K562 (cell line): ENCODE results near the gene RUNX1. TPM values are rescaled to one million over a fixed set of nuclear protein-coding genes. Genes with fewer than 3 reads are reported as not detected.
A peak's percentile ranks its signal among the peaks of the same experiment; 100 is the strongest.

Experiments
- JUN ChIP-seq, 2 experiments: sonication (generic) in 1 of 2; formaldehyde crosslinking in 1 of 2; IDR thresholded peaks; 2 replicates each; pipeline versions ENCODE4 v1.6.1 to v1.8.0; 2012 to 2022; ENCODE audit warnings: borderline replicate concordance in 2 of 2, mild to moderate bottlenecking in 2 of 2, improper control_type of control experiment in 1 of 2, low read depth in 1 of 2, low read length in 1 of 2, missing genetic modification reagents in 1 of 2
- JUND ChIP-seq, 2 experiments: IDR thresholded peaks; 2 replicates in 1 of 2; 3 replicates in 1 of 2; pipeline ENCODE4 v1.6.1; 2011; ENCODE audit warnings: borderline replicate concordance in 2 of 2, low read depth in 2 of 2, low read length in 2 of 2, improper control_type of control experiment in 1 of 2, missing biosample characterization in 1 of 2, missing genetic modification characterization in 1 of 2, missing genetic modification reagents in 1 of 2
- NCOR1 ChIP-seq: fragments of 450-650 bp; IDR thresholded peaks from 2 replicates; pipeline ENCODE4 v1.6.1; 2016; ENCODE audit warnings: mild to moderate bottlenecking, moderate library complexity
- ZBTB43 ChIP-seq: sonication (generic); formaldehyde crosslinking; IDR thresholded peaks from 2 replicates; pipeline ENCODE4 v1.8.0; 2023; ENCODE audit warnings: mild to moderate bottlenecking, missing genetic modification reagents
- ZNF280B ChIP-seq: fragments of 250-450 bp; sonication (Bioruptor Pico); IDR thresholded peaks from 2 replicates; pipeline ENCODE4 v1.5.1; 2021; ENCODE audit warnings: mild to moderate bottlenecking
- polyA plus RNA-seq, 8 experiments: library from polyadenylated mRNA; depleted of rRNA in 4 of 8; stranded (reverse) in 5 of 8; unstranded in 3 of 8; fragments of >200 nt; fragmentation: Nextera tagmentation in 2 of 8; fragmentation: Illumina TruSeq in 1 of 8; extraction: Ambion mirVana in 2 of 8; extraction: Trizol in 1 of 8; gene quantifications; 2 replicates each; pipeline versions ENCODE4 v1.2.1 to v1.2.3, GENCODE V29; 2011 to 2014; ENCODE audit warnings: inconsistent platforms in 1 of 8, missing spikeins in 1 of 8
- total RNA-seq, 7 experiments: library from RNA; depleted of rRNA in 6 of 7; stranded (reverse); fragments of >200 nt in 6 of 7; fragmentation: Illumina TruSeq in 2 of 7; extraction: Trizol in 2 of 7; gene quantifications; 2 replicates each; pipeline versions ENCODE4 v1.2.1 to v1.2.3, GENCODE V29; 2011 to 2021; ENCODE audit warnings: low replicate concordance in 1 of 7

The RUNX1 gene
- total and polyA plus RNA-seq, 9 of the 15 experiments (the other 6 are each of a cell fraction or from before 2014, with no cell fraction given), result 2.2 to 68.6 (median 17.8) TPM

GRCh38 chr21:34974162-34974981, 74.7 kb downstream of the RUNX1 start (continued):
- TF ChIP-seq JUND (IDR thresholded peaks at IDR 0.05; ENCODE audit: borderline replicate concordance, low read depth, low read length), result no peak
- TF ChIP-seq JUND (tag; IDR thresholded peaks at IDR 0.05; ENCODE audit: borderline replicate concordance, low read depth, low read length), result 0 out of 3 replicates have a peak, but pooled peaks have one; percentile 5
- no peak for TF ChIP-seq ZBTB43
- TF ChIP-seq ZNF280B (CRISPR knock-in tag), result no peak
- TF ChIP-seq NCOR1, result no peak
- TF ChIP-seq JUN (IDR thresholded peaks at IDR 0.05; ENCODE audit: borderline replicate concordance, low read depth, low read length), result no peak
- no peak for TF ChIP-seq JUN (CRISPR knock-in tag; IDR thresholded peaks at IDR 0.05; ENCODE audit: borderline replicate concordance)
